Panc1 (cell line): Measurements from ENCODE around the gene TMED10. TPM values are rescaled to one million over a fixed set of nuclear protein-coding genes. Genes with fewer than 3 reads are reported as not detected.

Source experiments
- ATAC-seq: fragments of 200-7000 bp; cut with Tn5 transposase; 2 replicates; pipeline ENCODE4 v1.9.1; 2020; ENCODE audit warnings: mild to moderate bottlenecking, moderate library complexity
- BruUV-seq: library from RNA; stranded (reverse); fragments of 400-500 nt; replicated peaks from 2 replicates; lab custom pipeline; 2021; lab: Mats Ljungman, UMichigan
- CTCF ChIA-PET: fragments of 300-600 bp; sonication (Branson Sonifier 250); formaldehyde crosslinking; loops from one replicate; lab custom pipeline; 2022; ENCODE audit warnings: antibody characterized with exemption; lab: Charles Lee
- POLR2A ChIA-PET: fragments of 300-600 bp; sonication (Branson Sonifier 250); formaldehyde crosslinking; loops from one replicate; lab custom pipeline; 2022; ENCODE audit warnings: antibody characterized with exemption; lab: Charles Lee
- DNase-seq: peaks from one replicate; pipeline ENCODE4 v3.0.0-alpha.2; 2010; ENCODE audit warnings: low read depth, low spot score
- H3K27ac ChIP-seq: 2 replicates; pipeline ENCODE4 v1.5.1; 2011; ENCODE audit warnings: mild to moderate bottlenecking, low read length, inconsistent platforms
- H3K27me3 ChIP-seq: fragments of 200-500 bp; sonication (Bioruptor generic); 2 replicates; pipeline ENCODE4 v1.6.0; 2014; ENCODE audit warnings: low read length, inconsistent platforms; ENCODE audit not compliant: control insufficient read depth, insufficient read depth
- H3K36me3 ChIP-seq: fragments of 200-500 bp; sonication (Bioruptor generic); 2 replicates; pipeline ENCODE4 v1.5.1; 2014; ENCODE audit warnings: inconsistent platforms, mild to moderate bottlenecking, low read length, moderate library complexity; ENCODE audit not compliant: control insufficient read depth, insufficient read depth
- H3K4me1 ChIP-seq: 2 replicates; pipeline ENCODE4 v1.5.1; 2011; ENCODE audit warnings: inconsistent platforms, mild to moderate bottlenecking, low read length, moderate library complexity; ENCODE audit not compliant: control insufficient read depth, insufficient read depth
- H3K4me3 ChIP-seq, 2 experiments: 2 replicates each; pipeline ENCODE4 v1.5.1; 2011 to 2012; ENCODE audit warnings: low read depth in 2 of 2, low read length in 2 of 2, mild to moderate bottlenecking in 2 of 2, inconsistent platforms in 1 of 2, moderate library complexity in 1 of 2
- H3K9me3 ChIP-seq: fragments of 200-500 bp; sonication (Bioruptor generic); 2 replicates; pipeline ENCODE4 v1.5.1; 2014; ENCODE audit warnings: low read depth, mild to moderate bottlenecking, inconsistent platforms, low read length, moderate library complexity; ENCODE audit not compliant: control insufficient read depth, insufficient read depth
- CTCF ChIP-seq: fragments of 450-650 bp; IDR thresholded peaks from 2 replicates; pipeline ENCODE4 v1.5.1; 2017; ENCODE audit warnings: mild to moderate bottlenecking
- POLR2AphosphoS5 ChIP-seq: IDR thresholded peaks from 2 replicates; pipeline ENCODE4 v1.6.1; 2012; ENCODE audit warnings: mild to moderate bottlenecking, low read depth, low read length, moderate library complexity
- REST ChIP-seq, 2 experiments: IDR thresholded peaks; 2 replicates each; pipeline ENCODE4 v1.6.1; 2011 to 2012; ENCODE audit warnings: low read depth in 2 of 2, control low read depth in 1 of 2, low read length in 1 of 2, mild to moderate bottlenecking in 1 of 2, moderate library complexity in 1 of 2; ENCODE audit not compliant: insufficient read depth in 1 of 2
- SIN3A ChIP-seq: IDR thresholded peaks from 2 replicates; pipeline ENCODE4 v1.6.1; 2012; ENCODE audit warnings: low read depth, mild to moderate bottlenecking, low read length, moderate library complexity, borderline replicate concordance; ENCODE audit not compliant: insufficient read depth
- TCF7L2 ChIP-seq: IDR thresholded peaks from 2 replicates; pipeline ENCODE4 v1.6.1; 2011; ENCODE audit warnings: mild to moderate bottlenecking, low read depth, low read length, inconsistent platforms
- in situ Hi-C: cut with HindIII; loops from 2 replicates; pipeline ENCODE4 v1.10.0; 2016; ENCODE audit warnings: low sequenced_read_pairs, low pct_unique_long_range_greater_than_20kb
- intact Hi-C: fragments of 100-400 bp; cut with micrococcal nuclease; formaldehyde crosslinking; loops from one replicate; pipeline ENCODE4 v1.10.0; 2022; ENCODE audit not compliant: unreplicated experiment
- total RNA-seq: library from RNA; stranded (reverse); gene quantifications from one replicate; pipeline ENCODE4 v1.2.1, GENCODE V29; 2021; ENCODE audit not compliant: unreplicated experiment

TMED10 gene
- total RNA-seq, 1 experiment from 2014 or later = 183 TPM

- intact Hi-C loops (no loop called here), in situ Hi-C loops (no loop called here)
- TF ChIP-seq REST (IDR thresholded peaks at IDR 0.05; ENCODE audit: insufficient read depth in 1 of 2, low read depth in 2 of 2, low read length in 1 of 2) (no peak), CTCF (no peak), TCF7L2 (no peak), POLR2AphosphoS5 (no peak), SIN3A (no peak)
- no TSS peak for BruUV-seq
- ATAC-seq (no peak), DNase-seq (no peak)
- no peaks in the 10 kb centered on the region for H3K9me3 ChIP-seq
- no peak overlapping the region for H3K4me3 ChIP-seq
- no peaks in the 10 kb centered on the region for H3K36me3 ChIP-seq
- CTCF ChIA-PET = no interaction called here
- no peaks in the 10 kb centered on the region for H3K4me1 ChIP-seq
- H3K27ac ChIP-seq = no peak overlapping the region
- H3K27me3 ChIP-seq = no peaks in the 10 kb centered on the region
- POLR2A ChIA-PET = no interaction called here
These were observed 24.0 kb upstream of the TMED10 start for GRCh38 chr14:75200451-75200850.

GRCh38 chr14:75198291-75198933 lies 22.0 kb upstream of the TMED10 start:
- H3K4me3 ChIP-seq = no peak overlapping the region
- no peaks in the 10 kb centered on the region for H3K27me3 ChIP-seq
- DNase-seq = no peak
- no peak for TF ChIP-seq TCF7L2
- TF ChIP-seq POLR2AphosphoS5 = no peak
- ChIA-PET POLR2A (no interaction called here), CTCF (no interaction called here)
- no peaks in the 10 kb centered on the region for H3K36me3 ChIP-seq
- in situ Hi-C loops (no loop called here), intact Hi-C loops (no loop called here)
- no peaks in the 10 kb centered on the region for H3K4me1 ChIP-seq
- no peaks in the 10 kb centered on the region for H3K9me3 ChIP-seq
- ATAC-seq = no peak
- H3K27ac ChIP-seq = no peak overlapping the region
- no TSS peak for BruUV-seq

GRCh38 chr14:75197338-75197737 lies 20.9 kb upstream of the TMED10 start:
- in situ Hi-C loops = no loop called here
- intact Hi-C loops = no loop called here
- TF ChIP-seq SIN3A = no peak
- no peak for TF ChIP-seq POLR2AphosphoS5
- TF ChIP-seq TCF7L2 = no peak
- no peak for TF ChIP-seq REST (IDR thresholded peaks at IDR 0.05; ENCODE audit: insufficient read depth in 1 of 2, low read depth in 2 of 2, low read length in 1 of 2)
- TF ChIP-seq CTCF = no peak
- ChIA-PET CTCF (no interaction called here), POLR2A (no interaction called here)
- ATAC-seq (no peak), DNase-seq (no peak)
- H3K36me3 ChIP-seq = no peaks in the 10 kb centered on the region
- no peak overlapping the region for H3K4me3 ChIP-seq
- H3K27ac ChIP-seq = no peak overlapping the region
- BruUV-seq = no TSS peak
- no peaks in the 10 kb centered on the region for H3K4me1 ChIP-seq
- H3K27me3 ChIP-seq = no peaks in the 10 kb centered on the region
- H3K9me3 ChIP-seq = no peaks in the 10 kb centered on the region
